ENCODE data around the gene CERS5.
A peak's percentile ranks its signal among the peaks of the same experiment; 100 is the strongest.

The CERS5 gene

DNA sequence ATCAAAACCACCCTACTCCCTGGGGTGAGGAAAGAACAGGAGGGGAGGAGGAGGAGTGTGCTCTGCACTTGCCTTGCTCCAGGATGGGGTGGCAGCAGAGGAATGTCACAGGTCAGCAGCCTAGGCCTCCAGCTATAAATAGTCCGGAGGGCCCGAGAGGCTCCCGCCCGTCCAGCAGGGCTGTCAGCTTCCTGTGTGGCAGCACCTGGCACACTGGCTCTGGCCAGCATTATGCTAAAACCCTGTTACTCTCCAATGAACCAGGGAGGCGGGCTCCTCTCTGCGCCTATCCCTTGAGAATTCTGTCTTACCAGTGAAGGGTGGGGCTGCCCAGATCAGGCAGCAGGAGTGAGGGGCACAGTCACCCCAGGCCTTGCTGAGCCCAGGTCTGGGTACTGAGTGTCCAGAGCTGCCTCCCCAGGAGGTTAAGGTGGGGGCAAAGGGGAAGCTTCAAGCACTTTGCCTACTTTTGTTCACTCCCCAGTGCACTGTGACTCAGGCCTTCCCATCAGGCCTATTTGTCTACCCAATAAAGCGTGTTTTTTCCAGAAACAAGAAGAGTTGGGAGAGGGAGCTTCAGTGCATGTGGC, 56.3 kb downstream of the CERS5 start:
- TF ChIP-seq, protein P1, sequence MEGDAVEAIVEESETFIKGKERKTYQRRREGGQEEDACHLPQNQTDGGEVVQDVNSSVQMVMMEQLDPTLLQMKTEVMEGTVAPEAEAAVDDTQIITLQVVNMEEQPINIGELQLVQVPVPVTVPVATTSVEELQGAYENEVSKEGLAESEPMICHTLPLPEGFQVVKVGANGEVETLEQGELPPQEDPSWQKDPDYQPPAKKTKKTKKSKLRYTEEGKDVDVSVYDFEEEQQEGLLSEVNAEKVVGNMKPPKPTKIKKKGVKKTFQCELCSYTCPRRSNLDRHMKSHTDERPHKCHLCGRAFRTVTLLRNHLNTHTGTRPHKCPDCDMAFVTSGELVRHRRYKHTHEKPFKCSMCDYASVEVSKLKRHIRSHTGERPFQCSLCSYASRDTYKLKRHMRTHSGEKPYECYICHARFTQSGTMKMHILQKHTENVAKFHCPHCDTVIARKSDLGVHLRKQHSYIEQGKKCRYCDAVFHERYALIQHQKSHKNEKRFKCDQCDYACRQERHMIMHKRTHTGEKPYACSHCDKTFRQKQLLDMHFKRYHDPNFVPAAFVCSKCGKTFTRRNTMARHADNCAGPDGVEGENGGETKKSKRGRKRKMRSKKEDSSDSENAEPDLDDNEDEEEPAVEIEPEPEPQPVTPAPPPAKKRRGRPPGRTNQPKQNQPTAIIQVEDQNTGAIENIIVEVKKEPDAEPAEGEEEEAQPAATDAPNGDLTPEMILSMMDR (IDR thresholded peaks at IDR 0.05; ENCODE audit: low read depth, low read length, missing control alignments), result no peak
- H3K4me3 ChIP-seq (ENCODE audit: low read depth, low read length), result peak overlapping the region; percentile 37
- no peak for DNase-seq (ENCODE audit: low read depth)

- TF ChIP-seq, protein P1 (IDR thresholded peaks at IDR 0.05; ENCODE audit: low read depth, low read length, missing control alignments), result peak; percentile 2
- H3K4me3 ChIP-seq (ENCODE audit: low read depth, low read length), result peak overlapping the region; percentile 37
- no peak for DNase-seq (ENCODE audit: low read depth)
Observed at GRCh38 chr12:50110127-50110761, 56.9 kb downstream of the CERS5 start.

- TF ChIP-seq, protein P1 (IDR thresholded peaks at IDR 0.05; ENCODE audit: low read depth, low read length, missing control alignments), result no peak
- DNase-seq (ENCODE audit: low read depth), result no peak
- H3K4me3 ChIP-seq (ENCODE audit: low read depth, low read length), result no peak overlapping the region
Observed at GRCh38 chr12:50109319-50109718, 57.9 kb downstream of the CERS5 start.

DNA sequence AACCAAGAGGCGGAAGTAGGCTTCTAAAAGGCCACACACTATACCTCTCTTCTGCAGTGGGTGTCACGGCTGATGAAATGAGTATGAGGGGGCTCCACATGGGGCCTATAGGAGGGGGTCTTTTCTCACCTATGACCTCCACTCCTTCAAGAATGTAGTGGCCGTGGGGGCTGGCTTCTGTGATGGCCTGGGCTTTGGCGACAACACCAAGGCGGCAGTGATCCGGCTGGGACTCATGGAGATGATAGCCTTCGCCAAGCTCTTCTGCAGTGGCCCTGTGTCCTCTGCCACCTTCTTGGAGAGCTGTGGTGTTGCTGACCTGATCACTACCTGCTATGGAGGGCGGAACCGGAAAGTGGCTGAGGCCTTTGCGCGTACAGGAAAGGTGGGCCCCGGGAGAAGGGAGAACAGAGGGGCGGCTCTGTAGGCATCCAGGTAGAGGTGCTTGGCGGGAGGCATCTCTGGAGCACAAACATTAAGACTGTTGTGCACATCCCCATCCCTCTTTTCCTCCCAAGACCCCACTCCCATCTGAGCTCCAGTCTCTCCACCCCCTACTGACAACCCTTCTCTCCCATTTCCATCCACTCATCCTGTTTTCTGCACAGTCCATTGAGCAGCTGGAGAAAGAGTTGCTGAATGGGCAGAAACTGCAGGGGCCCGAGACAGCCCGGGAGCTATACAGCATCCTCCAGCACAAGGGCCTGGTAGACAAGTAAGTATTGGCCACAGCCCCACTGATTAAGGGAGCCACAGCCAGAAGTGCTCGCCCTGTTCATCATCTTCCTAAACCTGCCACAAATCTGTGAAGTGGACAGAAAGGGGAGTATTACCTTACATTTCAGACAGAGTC, 59.5 kb downstream of the CERS5 start:
- DNase-seq (ENCODE audit: low read depth), result no peak
- H3K4me3 ChIP-seq (ENCODE audit: low read depth, low read length), result no peak overlapping the region
- TF ChIP-seq, protein P1 (IDR thresholded peaks at IDR 0.05; ENCODE audit: low read depth, low read length, missing control alignments), result no peak

GRCh38 chr12:50106907-50107306, 60.3 kb downstream of the CERS5 start:
- no peak overlapping the region for H3K4me3 ChIP-seq (ENCODE audit: low read depth, low read length)
- no peak for DNase-seq (ENCODE audit: low read depth)
- TF ChIP-seq, protein P1 (IDR thresholded peaks at IDR 0.05; ENCODE audit: low read depth, low read length, missing control alignments), result no peak

- TF ChIP-seq, protein P1 (IDR thresholded peaks at IDR 0.05; ENCODE audit: low read depth, low read length, missing control alignments), result no peak
- no peak overlapping the region for H3K4me3 ChIP-seq (ENCODE audit: low read depth, low read length)
- DNase-seq (ENCODE audit: low read depth), result no peak
Observed at GRCh38 chr12:50105913-50106450, 61.2 kb downstream of the CERS5 start.

All from GM12864 (cell line).